H1 (cell line): ENCODE results near the gene MTCH1. TPM values are rescaled to one million over a fixed set of nuclear protein-coding genes. Genes with fewer than 3 reads are reported as not detected.

Source experiments
- CTCF ChIA-PET: fragments of 300-600 bp; sonication (Branson Sonifier 250); formaldehyde crosslinking; loops from one replicate; lab custom pipeline; 2021; ENCODE audit not compliant: partially characterized antibody; lab: Charles Lee
- POLR2A ChIA-PET: fragments of 300-600 bp; sonication (Branson Sonifier 250); formaldehyde crosslinking; loops from one replicate; lab custom pipeline; 2021; ENCODE audit warnings: inconsistent platforms; ENCODE audit not compliant: partially characterized antibody; lab: Charles Lee
- DNase-seq, 2 experiments: peaks; one replicate each; pipeline versions ENCODE4 v3.0.0 to v3.0.0-alpha.2; 2010 to 2022; ENCODE audit warnings: low spot score in 2 of 2, low read depth in 1 of 2, mixed read lengths in 1 of 2
- FAIRE-seq: peaks from 2 replicates; lab custom pipeline; 2011; peaks lifted over from hg19 to GRCh38; lab: Jason Lieb, UNC
- H2AFZ ChIP-seq: 2 replicates; pipeline ENCODE4 v1.8.1; 2012; ENCODE audit warnings: low read length, inconsistent platforms
- H2AK5ac ChIP-seq: 2 replicates; pipeline ENCODE4 v1.6.1; 2013; ENCODE audit warnings: low read depth, low read length
- H2BK120ac ChIP-seq: replicated peaks from 2 replicates; pipeline ENCODE3; 2013; ENCODE audit warnings: low read depth, low read length, inconsistent platforms
- H2BK12ac ChIP-seq: 2 replicates; pipeline ENCODE4 v1.6.1; 2013; ENCODE audit warnings: low read depth, low read length
- H2BK15ac ChIP-seq: 2 replicates; pipeline ENCODE4 v1.6.1; 2013; ENCODE audit warnings: low read length
- H2BK20ac ChIP-seq: 2 replicates; pipeline ENCODE4 v1.6.1; 2013; ENCODE audit warnings: low read length
- H2BK5ac ChIP-seq: 2 replicates; pipeline ENCODE4 v1.6.1; 2013; ENCODE audit warnings: low read depth, low read length
- H3K14ac ChIP-seq: 2 replicates; pipeline ENCODE4 v1.6.1; 2013; ENCODE audit warnings: inconsistent platforms; ENCODE audit not compliant: insufficient read length
- H3K18ac ChIP-seq: 2 replicates; pipeline ENCODE4 v1.6.1; 2013; ENCODE audit warnings: low read length; ENCODE audit errors: extremely low read depth
- H3K23ac ChIP-seq: 2 replicates; pipeline ENCODE4 v1.6.1; 2013; ENCODE audit warnings: inconsistent platforms; ENCODE audit not compliant: insufficient read length
- H3K23me2 ChIP-seq: 2 replicates; pipeline ENCODE4 v1.6.1; 2013; ENCODE audit warnings: low read depth, low read length
- H3K27ac ChIP-seq: 2 replicates; pipeline ENCODE4 v1.6.1; 2011; ENCODE audit warnings: low read depth, low read length, inconsistent platforms
- H3K27me3 ChIP-seq, 4 experiments: replicated peaks in 1 of 4; 1 replicate in 1 of 4; 2 replicates in 3 of 4; pipeline versions ENCODE4 v1.6.1 to v1.8.1; 2011 to 2013; ENCODE audit warnings: low read length in 3 of 4, mild to moderate bottlenecking in 3 of 4, inconsistent platforms in 2 of 4, mixed read lengths in 2 of 4, moderate library complexity in 1 of 4; ENCODE audit not compliant: control insufficient read depth in 3 of 4, insufficient read depth in 3 of 4; ENCODE audit errors: extremely low read depth in 1 of 4
- H3K36me3 ChIP-seq, 4 experiments: 2 replicates each; pipeline versions ENCODE4 v1.6.1 to v1.8.1; 2011 to 2013; ENCODE audit warnings: mild to moderate bottlenecking in 4 of 4, low read length in 3 of 4, moderate library complexity in 2 of 4, control low read depth in 1 of 4, inconsistent platforms in 1 of 4; ENCODE audit not compliant: insufficient read depth in 4 of 4, control insufficient read depth in 2 of 4
- H3K4ac ChIP-seq: replicated peaks from 2 replicates; pipeline ENCODE3; 2013; ENCODE audit warnings: low read length, low read depth, mixed read lengths, inconsistent platforms; ENCODE audit not compliant: insufficient read length
- H3K4me1 ChIP-seq, 4 experiments: replicated peaks in 1 of 4; 1 replicate in 1 of 4; 2 replicates in 3 of 4; pipeline versions ENCODE4 v1.6.1 to v1.8.1; 2011 to 2013; ENCODE audit warnings: low read length in 3 of 4, inconsistent platforms in 2 of 4, mixed read lengths in 1 of 4; ENCODE audit not compliant: insufficient read depth in 4 of 4, control insufficient read depth in 3 of 4
- H3K4me2 ChIP-seq, 2 experiments: 2 replicates each; pipeline versions ENCODE4 v1.6.1 to v1.8.1; 2011 to 2013; ENCODE audit warnings: low read depth in 2 of 2, low read length in 2 of 2, control low read depth in 1 of 2, inconsistent platforms in 1 of 2, mild to moderate bottlenecking in 1 of 2; ENCODE audit not compliant: insufficient read depth in 1 of 2
- H3K4me3 ChIP-seq, 4 experiments: fragments of 200-600, 300-600 bp in 1 of 4; sonication (generic), shearing (Covaris generic), sonication (Bioruptor Twin) in 1 of 4; 2 replicates each; pipeline versions ENCODE4 v1.5.1 to v1.8.1; 2011 to 2016; ENCODE audit warnings: low read length in 4 of 4, low read depth in 3 of 4, control low read depth in 2 of 4, inconsistent platforms in 2 of 4, mild to moderate bottlenecking in 2 of 4, mixed read lengths in 1 of 4, moderate library complexity in 1 of 4; ENCODE audit not compliant: insufficient read depth in 2 of 4; ENCODE audit errors: extremely low read depth in 1 of 4
- H3K56ac ChIP-seq: replicated peaks from 2 replicates; pipeline ENCODE3; 2013; ENCODE audit warnings: low read depth, mild to moderate bottlenecking, mixed read lengths, low read length, inconsistent platforms; ENCODE audit not compliant: insufficient read length
- H3K79me1 ChIP-seq: 2 replicates; pipeline ENCODE4 v1.6.1; 2013; ENCODE audit warnings: low read depth, low read length, control low read depth
- H3K79me2 ChIP-seq, 2 experiments: 2 replicates each; pipeline versions ENCODE4 v1.6.1 to v1.8.1; 2012 to 2013; ENCODE audit warnings: low read length in 2 of 2, mild to moderate bottlenecking in 2 of 2, inconsistent platforms in 1 of 2; ENCODE audit not compliant: insufficient read depth in 2 of 2, control insufficient read depth in 1 of 2
- H3K9ac ChIP-seq, 4 experiments: replicated peaks in 1 of 4; 1 replicate in 1 of 4; 2 replicates in 3 of 4; pipeline versions ENCODE4 v1.6.1 to v1.8.1; 2011 to 2013; ENCODE audit warnings: low read depth in 3 of 4, low read length in 3 of 4, control low read depth in 2 of 4, mild to moderate bottlenecking in 2 of 4, moderate library complexity in 2 of 4, inconsistent platforms in 1 of 4; ENCODE audit errors: extremely low read depth in 1 of 4
- H3K9me3 ChIP-seq, 2 experiments: 2 replicates each; pipeline versions ENCODE4 v1.6.1 to v1.8.1; 2012 to 2013; ENCODE audit warnings: mild to moderate bottlenecking in 2 of 2, moderate library complexity in 2 of 2, control low read depth in 1 of 2, inconsistent platforms in 1 of 2, low read depth in 1 of 2, low read length in 1 of 2, mixed read lengths in 1 of 2; ENCODE audit not compliant: insufficient read depth in 2 of 2
- H4K20me1 ChIP-seq, 2 experiments: replicated peaks in 1 of 2; 2 replicates each; pipeline versions ENCODE3 to v1.8.1; 2011 to 2013; ENCODE audit warnings: inconsistent platforms in 2 of 2, low read length in 2 of 2, mild to moderate bottlenecking in 1 of 2; ENCODE audit not compliant: insufficient read depth in 2 of 2, control insufficient read depth in 1 of 2
- H4K5ac ChIP-seq: 2 replicates; pipeline ENCODE4 v1.6.1; 2013; ENCODE audit warnings: low read length, low read depth, mixed read lengths, inconsistent platforms; ENCODE audit not compliant: insufficient read length
- H4K8ac ChIP-seq: 2 replicates; pipeline ENCODE4 v1.8.0; 2013; ENCODE audit warnings: mild to moderate bottlenecking, moderate library complexity, low read length, inconsistent platforms; ENCODE audit not compliant: insufficient read depth; ENCODE audit errors: extremely low read depth
- H4K91ac ChIP-seq: replicated peaks from 2 replicates; pipeline ENCODE3; 2013; ENCODE audit warnings: low read length, mixed read lengths, inconsistent platforms; ENCODE audit not compliant: insufficient read length
- ATF2 ChIP-seq: IDR thresholded peaks from 2 replicates; pipeline ENCODE4 v1.6.1; 2012; ENCODE audit warnings: low read length, inconsistent platforms
- CBX8 ChIP-seq: fragments of 300-800, 300-1000 bp; sonication (generic); IDR thresholded peaks from 2 replicates; pipeline ENCODE4 v1.7.1; 2016; ENCODE audit warnings: low read depth, low read length, borderline replicate concordance
- CHD1 ChIP-seq: IDR thresholded peaks from 2 replicates; pipeline ENCODE4 v1.6.1; 2012; ENCODE audit warnings: low read depth, low read length, improper control_type of control experiment
- HDAC6 ChIP-seq: IDR thresholded peaks from one replicate; pipeline ENCODE4 v1.7.1; 2012; ENCODE audit warnings: low read depth, mild to moderate bottlenecking, inconsistent platforms, low read length, moderate library complexity
- JUND ChIP-seq: IDR thresholded peaks from 2 replicates; pipeline ENCODE4 v1.6.1; 2011; ENCODE audit warnings: mild to moderate bottlenecking, improper control_type of control experiment, low read length
- NRF1 ChIP-seq: IDR thresholded peaks from 2 replicates; pipeline ENCODE4 v1.6.1; 2011; ENCODE audit warnings: mild to moderate bottlenecking, low read depth, low read length, improper control_type of control experiment
- RAD21 ChIP-seq, 2 experiments: IDR thresholded peaks in 1 of 2; conservative IDR thresholded peaks in 1 of 2; 2 replicates each; pipeline ENCODE4 v1.6.1; 2011; ENCODE audit warnings: low read depth in 2 of 2, low read length in 2 of 2, improper control_type of control experiment in 1 of 2, inconsistent platforms in 1 of 2, mild to moderate bottlenecking in 1 of 2, moderate library complexity in 1 of 2
- RBBP5 ChIP-seq: IDR thresholded peaks from 2 replicates; pipeline ENCODE4 v1.7.1; 2012; ENCODE audit warnings: low read depth, mild to moderate bottlenecking, inconsistent platforms, low read length, moderate library complexity, borderline replicate concordance
- TAF1 ChIP-seq: IDR thresholded peaks from 2 replicates; pipeline ENCODE4 v1.6.1; 2011; ENCODE audit warnings: mild to moderate bottlenecking, low read depth, low read length
- WGBS, 2 experiments: shearing (Covaris generic) in 1 of 2; methylation state at CpG; one replicate each; pipeline versions ENCODE4 v1.1.6 to v1.1.7; 2013 to 2015; ENCODE audit warnings: low lambda C conversion rate in 2 of 2, mixed read lengths in 2 of 2, inconsistent platforms in 1 of 2, low coverage in 1 of 2, missing lambda C conversion rate in 1 of 2; ENCODE audit not compliant: insufficient replicate concordance in 2 of 2, insufficient coverage in 1 of 2, insufficient read length in 1 of 2; ENCODE audit errors: extremely low coverage in 1 of 2, missing lambda C conversion rate in 1 of 2; 5-methylcytosine and 5-hydroxymethylcytosine counted together
- polyA plus RNA-seq, 7 experiments: library from polyadenylated mRNA; depleted of rRNA in 3 of 7; stranded (reverse) in 5 of 7; unstranded in 2 of 7; fragments of >200 nt in 5 of 7; fragments of 200-250 nt in 2 of 7; gene quantifications; 1 replicate in 5 of 7; 2 replicates in 1 of 7; 4 replicates in 1 of 7; pipeline versions ENCODE4 v1.2.1 to v1.2.3, GENCODE V29; 2011 to 2013; ENCODE audit warnings: missing spikeins in 2 of 7, mixed read lengths in 2 of 7
- total RNA-seq: library from RNA; stranded (reverse); fragmentation: NEBNext Ultra II Directional; extraction: Animal tissue kit (Norgen Biotek cat#: 25700); gene quantifications from 2 replicates; pipeline ENCODE4 v1.2.1, GENCODE V29; 2021

MTCH1 gene
- total and polyA plus RNA-seq, 2 of the 8 experiments (the other 6 are each of a cell fraction or from before 2014, with no cell fraction given): 169 to 214 TPM

- H2BK5ac ChIP-seq: no peak overlapping the region
- H3K4me2 ChIP-seq: no peak overlapping the region
- POLR2A ChIA-PET: interaction anchor here (0.7 to 2.3 kb wide), 8 partner anchors 12 to 145 kb away, joined by 3 to 8 read pairs (median 5); partner anchors contain the start of genes FGD2, MTCH1 and PPIL1
- H3K4ac ChIP-seq: no peak overlapping the region
- no peak overlapping the region for H2BK20ac ChIP-seq
- H3K9ac ChIP-seq: no peak overlapping the region
- H3K79me2 ChIP-seq: no peaks in the 10 kb centered on the region
- CTCF ChIA-PET: interaction anchor here (0.6 to 28.1 kb wide), 81 partner anchors 11 to 1144 kb away, joined by 3 to 866 read pairs (median 4); partner anchors contain the start of genes C6orf89, FGD2, MTCH1 and PI16
- H3K56ac ChIP-seq: no peak overlapping the region
- H3K4me3 ChIP-seq: no peak overlapping the region
- H4K8ac ChIP-seq: no peak overlapping the region
- no peak overlapping the region for H3K23ac ChIP-seq
- no peak overlapping the region for H3K27ac ChIP-seq
- no peak overlapping the region for H3K18ac ChIP-seq
- no peaks in the 10 kb centered on the region for H3K36me3 ChIP-seq
- no peak overlapping the region for H4K91ac ChIP-seq
- peaks cover 0 to 5% (median 3%) of the 10 kb centered on the region in 4 experiments; a peak in 5 of 7 replicates for H3K4me1 ChIP-seq
- 10% methylated on average over 8 of the region's 8 CpGs; no CpG with 5 or more reads in 1 of the 2 experiments for WGBS, 2 experiments
- FAIRE-seq (peak; percentile 78), DNase-seq (peak; percentile 77 to 93)
- peaks cover 0 to 3% of the 10 kb centered on the region in 2 experiments for H4K20me1 ChIP-seq
- H2BK12ac ChIP-seq: no peak overlapping the region; the same call in 1 of the 2 replicates
- no peak overlapping the region for H3K14ac ChIP-seq
- no peaks in the 10 kb centered on the region for H3K79me1 ChIP-seq
- no peak overlapping the region for H2BK120ac ChIP-seq
- no peaks in the 10 kb centered on the region for H3K23me2 ChIP-seq
- no peaks in the 10 kb centered on the region for H3K27me3 ChIP-seq
- H4K5ac ChIP-seq: no peak overlapping the region
- no peak overlapping the region for H2AK5ac ChIP-seq
- H2BK15ac ChIP-seq: peak overlapping the region; percentile 54; the same call in 1 of the 2 replicates
- H2AFZ ChIP-seq: peak overlapping the region; percentile 76; the same call in 1 of the 2 replicates
- H3K9me3 ChIP-seq: no peaks in the 10 kb centered on the region
- TF ChIP-seq HDAC6 (no peak), CHD1 (no peak), NRF1 (no peak), CBX8 (no peak), ATF2 (no peak), TAF1 (no peak), RAD21 (IDR thresholded peaks at IDR 0.05 in 1 of 2, conservative IDR thresholded peaks at IDR 0.05 in 1 of 2; ENCODE audit: low read depth in 2 of 2, low read length in 2 of 2) (peak; percentile 97), JUND (no peak), RBBP5 (no peak)
Measured at GRCh38 chr6:37018198-37019064, 32.4 kb upstream of the MTCH1 start.
